Cardiac septum (tissue), 1 donor: ENCODE results near the gene SSR1. TPM values are rescaled to one million over a fixed set of nuclear protein-coding genes. Genes with fewer than 3 reads are reported as not detected.

Experiments
- DNase-seq: peaks from one replicate; pipeline ENCODE4 v3.0.0-alpha.2; 2020; ENCODE audit warnings: low spot score
- intact Hi-C: fragments of 100-400 bp; cut with DNase I; formaldehyde crosslinking; loops from one replicate; pipeline ENCODE4 v1.14.0; 2022
- total RNA-seq: library from RNA; stranded (reverse); fragmentation: NEBNext Ultra II Directional; extraction: Animal tissue kit (Norgen Biotek cat#: 25700); gene quantifications from one replicate; pipeline ENCODE4 v1.2.1, GENCODE V29; 2021
- donor health status: DM: no; HTN: no; CAD: no.

SSR1 gene
- total RNA-seq, 1 donor from 2014 or later, result 61.8 TPM

- intact Hi-C loops, result loop anchor here (10.0 kb wide), 1 partner anchor 306 kb away; no protein-coding TSS in a partner anchor
- DNase-seq, result no peak
Observed at GRCh38 chr6:7230956-7231713, 81.9 kb downstream of the SSR1 start.

GRCh38 chr6:7230327-7230691 is 82.7 kb downstream of the SSR1 start:
- no peak for DNase-seq
- intact Hi-C loops, result loop anchor here (10.0 kb wide), 1 partner anchor 306 kb away; no protein-coding TSS in a partner anchor

- intact Hi-C loops, result loop anchor here (10.0 kb wide), 1 partner anchor 305 kb away; no protein-coding TSS in a partner anchor
- no peak for DNase-seq
Observed at GRCh38 chr6:7229376-7230326, 83.3 kb downstream of the SSR1 start.

GRCh38 chr6:7228662-7229375 is 84.2 kb downstream of the SSR1 start:
- intact Hi-C loops, result no loop called here
- no peak for DNase-seq

DNA sequence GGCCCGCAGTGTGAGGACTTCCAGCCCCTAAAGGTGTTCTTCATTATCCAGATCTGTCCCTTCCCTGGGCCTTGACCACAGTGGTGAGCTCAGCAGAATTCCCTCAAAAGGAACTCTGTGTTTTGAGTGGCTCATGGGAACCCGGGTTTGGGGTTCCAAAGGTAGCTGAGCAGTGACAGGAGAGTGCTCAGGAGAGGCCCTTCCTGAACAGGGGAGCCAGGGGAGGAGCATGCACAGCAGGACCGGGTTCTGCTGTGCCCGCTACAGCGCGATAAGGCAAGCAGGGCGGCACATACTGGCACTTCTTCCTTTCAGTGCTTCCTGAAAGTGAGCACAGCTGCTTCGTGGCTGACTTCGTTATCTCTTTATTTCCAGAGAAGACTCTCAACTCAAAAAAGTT is 88.3 kb downstream of the SSR1 start:
- no peak for DNase-seq
- intact Hi-C loops, result no loop called here

GRCh38 chr6:7222197-7222596 is 90.8 kb downstream of the SSR1 start:
- no peak for DNase-seq
- intact Hi-C loops, result no loop called here

GRCh38 chr6:7219310-7219709 is 93.7 kb downstream of the SSR1 start:
- DNase-seq, result no peak
- intact Hi-C loops, result loop anchor here (5.0 kb wide), 1 partner anchor 112 kb away; the partner anchor contains the start of gene RREB1

DNA sequence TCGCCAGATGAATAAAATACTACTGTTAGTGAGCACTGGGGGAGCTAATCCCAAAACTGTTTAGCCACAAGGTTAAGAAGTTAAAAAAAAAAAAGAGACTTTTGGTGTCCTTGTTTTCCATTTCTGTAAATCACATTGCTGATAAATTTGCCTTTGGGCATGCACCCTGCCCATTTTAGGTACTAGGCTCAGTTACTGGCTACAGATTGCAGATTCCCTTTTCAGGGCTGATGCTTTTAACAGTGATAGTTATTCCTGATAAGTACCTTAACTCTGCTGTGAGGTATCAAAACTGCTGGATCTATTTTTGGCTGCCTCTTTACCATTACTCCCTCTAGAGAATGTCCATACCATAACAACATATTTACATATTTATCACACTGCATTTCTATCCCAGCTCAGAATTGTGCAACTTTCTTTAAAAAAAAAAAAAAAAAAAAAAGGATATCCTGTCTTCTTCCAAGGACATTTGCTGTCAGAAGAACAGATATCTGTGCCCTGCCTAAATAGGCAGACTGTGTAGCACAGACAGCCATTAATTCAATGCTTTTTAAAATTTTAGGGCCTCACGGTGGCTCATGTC is 94.5 kb downstream of the SSR1 start:
- intact Hi-C loops, result loop anchor here (5.0 kb wide), 1 partner anchor 111 kb away; the partner anchor contains the start of gene RREB1
- DNase-seq, result no peak

Other genes with a start within 250 kb of the SSR1 start
- 27.8 TPM for gene RREB1, start 205.2 kb downstream of the SSR1 start, total RNA-seq
- gene CAGE1, start 76.5 kb upstream of the SSR1 start, total RNA-seq, result not detected
- 11.9 TPM for gene RIOK1, start 76.6 kb upstream of the SSR1 start, total RNA-seq
- gene DSP, start 228.5 kb upstream of the SSR1 start, total RNA-seq, result 241 TPM